DOHH2 (cell line): ENCODE data around the gene UBASH3A.

ENCODE experiments used
- H3F3A ChIP-seq: fragments of 200-600 bp; sonication (generic), shearing (Covaris generic); 2 replicates; pipeline ENCODE4 v1.6.0; 2016; ENCODE audit warnings: antibody characterized with exemption, mild to moderate bottlenecking; ENCODE audit not compliant: control insufficient read depth, insufficient read depth
- H3K27ac ChIP-seq: fragments of 200-600 bp; sonication (generic); 2 replicates; pipeline ENCODE4 v1.5.1; 2014; ENCODE audit warnings: low read depth, mild to moderate bottlenecking, low read length, moderate library complexity
- H3K27me3 ChIP-seq: fragments of 200-600 bp; sonication (generic); 2 replicates; pipeline ENCODE4 v1.6.1; 2014; ENCODE audit warnings: mild to moderate bottlenecking, low read length, mixed read lengths; ENCODE audit not compliant: control insufficient read depth
- H3K36me3 ChIP-seq: fragments of 200-600 bp; sonication (generic); 2 replicates; pipeline ENCODE4 v1.6.1; 2014; ENCODE audit warnings: mild to moderate bottlenecking, low read length, moderate library complexity, mixed read lengths; ENCODE audit not compliant: control insufficient read depth
- H3K4me1 ChIP-seq: fragments of 200-600 bp; sonication (generic); 2 replicates; pipeline ENCODE4 v1.6.1; 2014; ENCODE audit warnings: mild to moderate bottlenecking, low read length, mixed read lengths; ENCODE audit not compliant: control insufficient read depth
- H3K4me2 ChIP-seq: fragments of 200-600 bp; sonication (generic); 2 replicates; pipeline ENCODE4 v1.6.0; 2014; ENCODE audit warnings: mild to moderate bottlenecking, low read length, moderate library complexity
- H3K4me3 ChIP-seq: fragments of 200-600 bp; sonication (generic); 2 replicates; pipeline ENCODE4 v1.5.1; 2014; ENCODE audit warnings: mild to moderate bottlenecking, low read length, mixed read lengths
- H3K79me2 ChIP-seq: fragments of 200-600 bp; sonication (generic); 2 replicates; pipeline ENCODE4 v1.6.1; 2014; ENCODE audit warnings: mild to moderate bottlenecking, low read length, mixed read lengths; ENCODE audit not compliant: control insufficient read depth
- H3K9me2 ChIP-seq: fragments of 200-600 bp; sonication (generic); replicated peaks from 2 replicates; pipeline ENCODE4 v1.6.1; 2014; ENCODE audit warnings: mild to moderate bottlenecking, low read length, mixed read lengths; ENCODE audit not compliant: control insufficient read depth
- H3K9me3 ChIP-seq: fragments of 200-600 bp; sonication (generic); 2 replicates; pipeline ENCODE4 v1.6.1; 2014; ENCODE audit warnings: antibody characterized with exemption, low read length, mixed read lengths; ENCODE audit not compliant: control insufficient read depth, insufficient read depth
- H4K20me1 ChIP-seq: fragments of 200-600 bp; sonication (generic); 2 replicates; pipeline ENCODE4 v1.6.0; 2014; ENCODE audit warnings: low read depth, mild to moderate bottlenecking, antibody characterized with exemption, low read length, moderate library complexity; ENCODE audit not compliant: control insufficient read depth, insufficient read depth
- EZH2phosphoT487 ChIP-seq: fragments of 200-600 bp; sonication (generic); IDR thresholded peaks from 2 replicates; pipeline ENCODE4 v1.6.1; 2017; ENCODE audit warnings: borderline replicate concordance, mild to moderate bottlenecking, antibody characterized with exemption, low read length, moderate library complexity, mixed read lengths
- TF ChIP-seq, protein P1 (sequence below): fragments of 200-600 bp; sonication (generic); IDR thresholded peaks from one replicate; pipeline ENCODE4 v1.5.1; 2014; ENCODE audit warnings: antibody characterized with exemption, mild to moderate bottlenecking, low read depth, low read length; ENCODE audit not compliant: poor library complexity, severe bottlenecking

The UBASH3A gene

DNA sequence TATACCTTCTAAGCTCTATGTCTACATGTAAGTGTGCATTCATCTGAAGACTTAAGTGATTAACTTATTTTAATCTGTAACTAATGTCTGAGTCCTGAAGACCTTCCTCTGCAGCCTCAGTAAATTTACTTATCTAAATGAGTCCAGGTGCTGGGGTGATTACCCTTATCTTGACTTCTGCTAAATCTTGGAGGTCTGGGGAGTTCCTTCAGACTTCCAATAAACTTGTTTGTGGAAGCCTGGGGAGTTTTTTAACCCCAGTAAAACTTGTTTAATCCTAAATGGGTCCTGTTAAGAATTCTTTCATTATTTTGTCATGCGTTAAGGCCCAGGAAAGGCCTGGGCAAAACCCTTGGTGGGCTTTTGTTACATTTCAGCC lies 55.4 kb downstream of the UBASH3A start:
- TF ChIP-seq, protein P1, sequence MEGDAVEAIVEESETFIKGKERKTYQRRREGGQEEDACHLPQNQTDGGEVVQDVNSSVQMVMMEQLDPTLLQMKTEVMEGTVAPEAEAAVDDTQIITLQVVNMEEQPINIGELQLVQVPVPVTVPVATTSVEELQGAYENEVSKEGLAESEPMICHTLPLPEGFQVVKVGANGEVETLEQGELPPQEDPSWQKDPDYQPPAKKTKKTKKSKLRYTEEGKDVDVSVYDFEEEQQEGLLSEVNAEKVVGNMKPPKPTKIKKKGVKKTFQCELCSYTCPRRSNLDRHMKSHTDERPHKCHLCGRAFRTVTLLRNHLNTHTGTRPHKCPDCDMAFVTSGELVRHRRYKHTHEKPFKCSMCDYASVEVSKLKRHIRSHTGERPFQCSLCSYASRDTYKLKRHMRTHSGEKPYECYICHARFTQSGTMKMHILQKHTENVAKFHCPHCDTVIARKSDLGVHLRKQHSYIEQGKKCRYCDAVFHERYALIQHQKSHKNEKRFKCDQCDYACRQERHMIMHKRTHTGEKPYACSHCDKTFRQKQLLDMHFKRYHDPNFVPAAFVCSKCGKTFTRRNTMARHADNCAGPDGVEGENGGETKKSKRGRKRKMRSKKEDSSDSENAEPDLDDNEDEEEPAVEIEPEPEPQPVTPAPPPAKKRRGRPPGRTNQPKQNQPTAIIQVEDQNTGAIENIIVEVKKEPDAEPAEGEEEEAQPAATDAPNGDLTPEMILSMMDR = no peak
- no peak for TF ChIP-seq EZH2phosphoT487
- Histone ChIP-seq H4K20me1 (no peaks in the 10 kb centered on the region), H3F3A (peaks cover 27% of the 10 kb centered on the region), H3K4me2 (no peak overlapping the region), H3K9me3 (no peaks in the 10 kb centered on the region), H3K27me3 (no peaks in the 10 kb centered on the region), H3K36me3 (no peaks in the 10 kb centered on the region), H3K27ac (no peak overlapping the region), H3K79me2 (0 out of 2 replicates have a peak, but pooled peaks cover 3% of the 10 kb centered on the region), H3K9me2 (no peaks in the 10 kb centered on the region), H3K4me1 (peaks cover 62% of the 10 kb centered on the region), H3K4me3 (no peak overlapping the region)

DNA sequence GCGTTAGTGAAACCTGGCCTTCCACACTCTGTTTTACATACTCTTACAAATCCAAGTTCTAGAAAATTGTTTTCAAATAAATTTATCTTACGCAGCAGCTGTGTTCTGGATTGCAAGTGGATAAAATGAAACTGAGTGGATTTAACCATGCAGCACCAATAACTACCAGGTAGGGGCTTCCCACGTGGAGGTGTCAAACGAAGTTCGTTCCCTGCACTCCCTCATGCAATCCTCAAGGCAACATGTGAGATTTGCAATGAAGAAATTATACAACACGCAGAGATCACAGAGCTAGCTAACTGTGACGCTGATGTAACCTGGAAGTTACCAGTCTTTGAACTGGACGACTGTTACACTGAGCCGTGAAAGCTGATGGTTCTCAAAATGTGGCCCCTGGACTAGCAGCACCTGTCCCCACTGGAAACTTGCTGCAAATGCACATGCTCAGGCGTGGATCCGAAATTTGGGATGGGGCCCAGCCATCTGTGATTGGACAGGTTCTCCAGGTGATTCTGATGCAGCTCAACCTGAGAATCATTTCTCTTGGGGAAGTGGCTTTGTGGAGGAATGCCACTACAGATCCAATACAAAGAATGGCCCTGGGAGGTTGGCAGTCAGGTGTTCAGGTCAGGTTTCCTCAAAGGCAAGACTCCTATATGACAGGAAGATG lies 56.0 kb downstream of the UBASH3A start:
- H3F3A ChIP-seq = peaks cover 27% of the 10 kb centered on the region
- H3K4me1 ChIP-seq = peaks cover 68% of the 10 kb centered on the region
- peak overlapping the region; percentile 64 for H3K4me3 ChIP-seq
- H3K27ac ChIP-seq = peak overlapping the region; percentile 95
- H3K36me3 ChIP-seq = no peaks in the 10 kb centered on the region
- H3K9me2 ChIP-seq = no peaks in the 10 kb centered on the region
- no peaks in the 10 kb centered on the region for H3K9me3 ChIP-seq
- TF ChIP-seq EZH2phosphoT487 = no peak
- peak overlapping the region; percentile 79 for H3K4me2 ChIP-seq
- 0 out of 2 replicates have a peak, but pooled peaks cover 3% of the 10 kb centered on the region for H3K79me2 ChIP-seq
- H4K20me1 ChIP-seq = no peaks in the 10 kb centered on the region
- H3K27me3 ChIP-seq = no peaks in the 10 kb centered on the region

DNA sequence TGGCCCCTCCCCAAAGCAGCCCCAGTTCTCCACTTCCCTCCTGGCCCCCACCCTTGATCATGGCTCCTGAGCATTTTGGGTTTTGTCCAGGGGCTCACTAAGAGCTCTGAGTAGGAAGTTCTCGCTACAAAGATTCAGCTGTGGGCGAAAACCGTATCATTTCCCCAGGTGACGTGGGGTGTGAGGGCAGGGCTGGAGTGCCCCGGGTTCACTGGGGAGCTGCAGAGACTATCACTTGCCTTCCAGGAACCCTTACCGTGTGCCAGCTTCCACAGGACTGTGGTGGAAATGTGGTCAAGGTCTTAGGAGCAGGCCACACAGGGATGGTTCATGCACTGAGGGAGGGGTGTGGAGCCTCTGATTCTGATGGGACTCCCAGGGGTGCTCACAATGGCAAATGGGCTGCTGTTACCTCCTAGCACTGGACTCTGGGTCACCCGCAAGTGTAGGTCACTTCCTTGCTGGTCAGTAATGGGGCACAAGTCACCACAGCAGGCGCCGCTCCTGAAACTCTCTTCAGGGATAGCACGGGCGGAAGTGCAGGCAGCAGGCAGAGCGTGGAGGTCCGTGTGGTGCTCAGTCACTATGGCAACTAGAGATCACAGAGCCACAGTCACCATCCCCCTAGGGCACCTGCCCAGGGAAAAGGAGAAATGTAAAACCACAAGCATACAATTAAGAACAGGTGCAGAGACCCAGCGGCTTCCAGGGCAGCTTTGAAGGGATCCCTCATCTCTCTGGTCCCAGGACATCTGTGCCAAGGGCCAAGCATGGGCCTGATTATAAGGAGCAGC lies 56.9 kb downstream of the UBASH3A start:
- H3K9me3 ChIP-seq = no peaks in the 10 kb centered on the region
- no peaks in the 10 kb centered on the region for H4K20me1 ChIP-seq
- no peaks in the 10 kb centered on the region for H3K36me3 ChIP-seq
- peak overlapping the region; percentile 64 for H3K4me3 ChIP-seq
- H3K4me2 ChIP-seq = peak overlapping the region; percentile 79
- H3K4me1 ChIP-seq = peaks cover 77% of the 10 kb centered on the region
- H3K27ac ChIP-seq = peak overlapping the region; percentile 95
- H3K9me2 ChIP-seq = no peaks in the 10 kb centered on the region
- no peaks in the 10 kb centered on the region for H3K27me3 ChIP-seq
- no peak for TF ChIP-seq EZH2phosphoT487
- TF ChIP-seq, protein P1 = no peak
- 0 out of 2 replicates have a peak, but pooled peaks cover 3% of the 10 kb centered on the region for H3K79me2 ChIP-seq
- H3F3A ChIP-seq = peaks cover 27% of the 10 kb centered on the region

DNA sequence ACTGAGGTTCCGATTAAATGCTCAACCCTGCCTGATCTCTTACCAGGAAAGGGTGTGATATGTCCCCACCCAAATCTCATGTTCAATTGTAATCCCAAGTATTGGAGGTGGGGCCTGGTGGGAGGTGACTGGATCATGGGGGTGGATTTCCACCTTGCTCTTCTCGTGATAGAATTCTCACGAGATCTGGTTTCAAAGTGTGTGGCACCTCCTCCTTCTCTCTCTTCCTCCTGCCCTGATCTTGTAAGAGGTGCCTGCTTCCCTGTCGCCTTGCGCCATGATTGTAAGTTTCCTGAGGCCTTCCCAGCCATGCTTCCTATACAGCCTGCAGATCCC lies 57.5 kb downstream of the UBASH3A start:
- peaks cover 27% of the 10 kb centered on the region for H3F3A ChIP-seq
- H3K27ac ChIP-seq = peak overlapping the region; percentile 95
- H3K9me3 ChIP-seq = no peaks in the 10 kb centered on the region
- H4K20me1 ChIP-seq = no peaks in the 10 kb centered on the region
- H3K4me2 ChIP-seq = peak overlapping the region; percentile 79
- H3K4me3 ChIP-seq = peak overlapping the region; percentile 64
- 0 out of 2 replicates have a peak, but pooled peaks cover 3% of the 10 kb centered on the region for H3K79me2 ChIP-seq
- H3K9me2 ChIP-seq = no peaks in the 10 kb centered on the region
- no peak for TF ChIP-seq EZH2phosphoT487
- TF ChIP-seq, protein P1 = no peak
- no peaks in the 10 kb centered on the region for H3K36me3 ChIP-seq
- H3K4me1 ChIP-seq = peaks cover 81% of the 10 kb centered on the region
- no peaks in the 10 kb centered on the region for H3K27me3 ChIP-seq
